Rectal smooth muscle tissue (tissue), 1 donor: Measurements from ENCODE around the gene KCNT1.

Source experiments
- H3K27ac ChIP-seq: one replicate; pipeline ENCODE4 v1.7.0; 2013; ENCODE audit warnings: low read depth, low read length, inconsistent platforms
- H3K27me3 ChIP-seq: one replicate; pipeline ENCODE4 v1.7.0; 2013; ENCODE audit warnings: low read length; ENCODE audit not compliant: control insufficient read depth, insufficient read depth
- H3K36me3 ChIP-seq: one replicate; pipeline ENCODE4 v1.7.0; 2013; ENCODE audit warnings: low read length; ENCODE audit not compliant: control insufficient read depth, insufficient read depth
- H3K4me1 ChIP-seq: one replicate; pipeline ENCODE4 v1.7.0; 2013; ENCODE audit warnings: low read length; ENCODE audit not compliant: control insufficient read depth, insufficient read depth
- H3K4me3 ChIP-seq: one replicate; pipeline ENCODE4 v1.7.0; 2013; ENCODE audit warnings: low read length
- H3K9ac ChIP-seq: one replicate; pipeline ENCODE4 v1.7.0; 2013; ENCODE audit warnings: low read length

KCNT1 gene

DNA sequence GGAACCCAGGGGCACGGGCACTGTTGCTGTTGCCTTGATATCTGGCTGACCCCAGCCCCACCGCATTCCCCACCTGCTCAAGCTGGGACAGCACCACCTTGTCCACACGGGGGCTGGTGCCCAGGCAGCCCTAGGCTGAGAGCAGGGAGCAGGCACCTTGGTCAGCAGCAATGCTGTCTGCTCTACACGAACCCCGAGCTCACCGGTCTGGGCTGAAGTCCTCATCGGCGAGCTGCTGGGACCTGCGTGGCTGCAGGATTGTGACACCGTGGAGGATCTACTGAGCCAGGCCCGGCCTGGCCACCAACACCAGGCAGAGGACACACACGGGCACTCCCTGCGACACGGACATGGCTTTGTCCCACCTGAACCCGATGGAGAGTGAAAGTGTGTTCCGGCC, 78.1 kb downstream of the KCNT1 start:
- no peak overlapping the region for H3K9ac ChIP-seq
- H3K4me1 ChIP-seq, result no peaks in the 10 kb centered on the region
- H3K27me3 ChIP-seq, result peaks cover 4% of the 10 kb centered on the region
- no peaks in the 10 kb centered on the region for H3K36me3 ChIP-seq
- H3K27ac ChIP-seq, result no peak overlapping the region
- no peak overlapping the region for H3K4me3 ChIP-seq

- Histone ChIP-seq H3K4me1 (no peaks in the 10 kb centered on the region), H3K9ac (no peak overlapping the region), H3K27ac (no peak overlapping the region), H3K27me3 (peaks cover 4% of the 10 kb centered on the region), H3K4me3 (no peak overlapping the region), H3K36me3 (no peaks in the 10 kb centered on the region)
Measured at GRCh38 chr9:135780626-135781025, 78.6 kb downstream of the KCNT1 start.

DNA sequence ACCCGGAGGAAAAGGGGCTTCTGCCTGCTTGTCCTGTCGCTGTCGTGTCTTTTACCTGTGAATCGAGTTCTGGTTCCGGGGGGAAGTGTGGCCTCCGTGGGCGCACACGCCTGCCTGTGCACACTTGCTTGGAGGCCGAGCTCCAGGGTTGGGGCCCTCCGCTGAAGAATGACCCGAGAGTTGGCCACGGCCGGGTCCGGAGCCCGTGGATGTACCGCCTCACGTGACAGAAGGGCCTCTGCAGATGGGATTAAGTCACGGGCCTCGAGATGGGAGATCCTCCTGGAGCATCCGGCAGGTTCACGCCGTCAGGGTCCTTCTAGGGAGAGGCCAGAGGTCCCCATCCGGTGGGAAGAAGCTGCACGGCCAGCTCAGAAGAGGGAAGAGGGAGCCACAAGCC, 81.0 kb downstream of the KCNT1 start:
- H3K4me3 ChIP-seq, result no peak overlapping the region
- H3K9ac ChIP-seq, result no peak overlapping the region
- no peaks in the 10 kb centered on the region for H3K36me3 ChIP-seq
- peaks cover 4% of the 10 kb centered on the region for H3K27me3 ChIP-seq
- no peaks in the 10 kb centered on the region for H3K4me1 ChIP-seq
- no peak overlapping the region for H3K27ac ChIP-seq

- no peaks in the 10 kb centered on the region for H3K4me1 ChIP-seq
- peaks cover 4% of the 10 kb centered on the region for H3K27me3 ChIP-seq
- H3K4me3 ChIP-seq, result no peak overlapping the region
- no peak overlapping the region for H3K9ac ChIP-seq
- no peak overlapping the region for H3K27ac ChIP-seq
- H3K36me3 ChIP-seq, result no peaks in the 10 kb centered on the region
Measured at GRCh38 chr9:135783540-135784245, 81.7 kb downstream of the KCNT1 start.

DNA sequence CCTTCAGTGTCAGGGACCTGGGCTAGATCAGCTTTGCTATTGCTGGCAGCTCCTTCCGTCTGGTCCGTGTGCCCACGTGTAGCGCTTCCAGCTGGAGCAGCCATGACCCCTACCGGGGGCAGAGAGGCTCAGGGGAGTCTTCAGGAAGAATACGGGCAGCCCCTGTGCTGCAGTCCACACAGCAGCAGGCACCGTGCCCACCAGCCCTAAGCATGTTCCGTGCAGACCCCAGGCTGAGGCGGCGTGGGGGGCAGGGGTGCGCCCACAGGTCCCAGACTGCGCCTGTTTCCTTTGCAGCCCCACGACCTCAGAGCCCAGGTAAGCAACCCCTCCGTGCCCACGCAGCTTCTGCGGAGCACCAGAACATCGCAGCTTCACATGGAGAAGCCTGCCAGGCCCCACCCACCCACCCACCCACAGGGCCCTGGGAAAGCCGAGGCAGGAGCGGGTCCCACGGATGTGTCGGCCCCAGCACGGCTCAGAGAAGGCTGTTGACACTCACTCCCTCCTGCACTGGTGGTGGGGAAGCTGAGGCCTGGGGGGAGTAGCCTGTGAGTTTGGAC, 83.1 kb downstream of the KCNT1 start:
- no peaks in the 10 kb centered on the region for H3K4me1 ChIP-seq
- H3K4me3 ChIP-seq, result no peak overlapping the region
- no peaks in the 10 kb centered on the region for H3K36me3 ChIP-seq
- no peak overlapping the region for H3K27ac ChIP-seq
- H3K27me3 ChIP-seq, result no peaks in the 10 kb centered on the region
- no peak overlapping the region for H3K9ac ChIP-seq

GRCh38 chr9:135786146-135786690, 84.2 kb downstream of the KCNT1 start:
- H3K4me1 ChIP-seq, result no peaks in the 10 kb centered on the region
- H3K27ac ChIP-seq, result no peak overlapping the region
- no peak overlapping the region for H3K4me3 ChIP-seq
- no peaks in the 10 kb centered on the region for H3K27me3 ChIP-seq
- H3K36me3 ChIP-seq, result no peaks in the 10 kb centered on the region
- H3K9ac ChIP-seq, result no peak overlapping the region

DNA sequence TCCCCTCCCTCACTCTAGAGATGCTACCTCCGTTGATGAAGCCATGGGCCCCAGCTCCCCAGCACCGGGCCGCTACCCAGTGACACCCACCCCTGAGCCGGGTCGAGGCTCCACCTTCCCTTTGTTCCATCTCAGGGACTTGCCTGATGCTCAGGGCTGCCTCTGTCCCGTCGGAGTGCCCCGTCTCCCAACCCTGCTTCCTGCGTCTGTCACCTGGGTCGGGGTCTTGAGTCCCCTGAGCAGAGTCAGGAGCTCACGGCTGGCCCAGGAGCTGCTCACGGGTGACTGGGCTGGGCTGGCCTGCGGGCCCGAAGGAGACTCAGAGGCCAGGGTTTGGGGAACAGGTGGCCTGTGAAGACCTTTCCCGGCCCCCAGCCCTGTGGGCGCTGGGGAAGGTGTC, 85.3 kb downstream of the KCNT1 start:
- Histone ChIP-seq H3K4me1 (no peaks in the 10 kb centered on the region), H3K27me3 (no peaks in the 10 kb centered on the region), H3K4me3 (no peak overlapping the region), H3K27ac (no peak overlapping the region), H3K36me3 (no peaks in the 10 kb centered on the region), H3K9ac (no peak overlapping the region)

GRCh38 chr9:135787776-135788575, 86.0 kb downstream of the KCNT1 start:
- no peaks in the 10 kb centered on the region for H3K27me3 ChIP-seq

GRCh38 chr9:135788576-135789300, 86.8 kb downstream of the KCNT1 start:
- no peaks in the 10 kb centered on the region for H3K4me1 ChIP-seq
- H3K27me3 ChIP-seq, result no peaks in the 10 kb centered on the region
- no peak overlapping the region for H3K27ac ChIP-seq
- no peak overlapping the region for H3K9ac ChIP-seq
- no peaks in the 10 kb centered on the region for H3K36me3 ChIP-seq
- H3K4me3 ChIP-seq, result no peak overlapping the region

More at GRCh38 chr9:135787776-135788575, 86.0 kb downstream of the KCNT1 start:
- Histone ChIP-seq H3K27ac (no peak overlapping the region), H3K4me3 (no peak overlapping the region), H3K36me3 (no peaks in the 10 kb centered on the region), H3K9ac (no peak overlapping the region), H3K4me1 (no peaks in the 10 kb centered on the region)

DNA sequence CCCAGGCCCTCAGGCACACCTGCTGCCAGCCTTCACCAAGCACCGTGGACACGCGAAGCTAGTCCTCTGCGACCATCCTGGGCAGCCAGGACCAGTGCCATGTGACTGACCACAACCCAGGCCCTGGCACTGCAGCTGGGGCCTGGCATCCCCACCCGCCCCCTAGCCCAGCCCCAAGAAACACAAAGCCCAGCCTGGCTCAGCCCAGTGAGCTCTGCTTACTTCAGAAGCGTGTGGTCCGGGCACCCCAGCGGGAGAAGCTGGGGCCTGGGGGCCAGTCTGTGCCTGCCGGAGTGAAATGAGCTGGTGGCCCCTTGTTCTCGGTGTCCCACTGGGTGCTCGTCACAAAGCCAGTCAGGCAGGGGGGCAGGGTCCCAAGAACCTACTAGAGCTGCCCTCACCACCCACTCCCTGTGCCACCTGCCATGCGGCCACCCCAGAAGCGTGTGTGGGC, 87.9 kb downstream of the KCNT1 start:
- no peak overlapping the region for H3K9ac ChIP-seq
- no peaks in the 10 kb centered on the region for H3K36me3 ChIP-seq
- no peak overlapping the region for H3K4me3 ChIP-seq
- no peak overlapping the region for H3K27ac ChIP-seq
- no peaks in the 10 kb centered on the region for H3K4me1 ChIP-seq
- H3K27me3 ChIP-seq, result no peaks in the 10 kb centered on the region

DNA sequence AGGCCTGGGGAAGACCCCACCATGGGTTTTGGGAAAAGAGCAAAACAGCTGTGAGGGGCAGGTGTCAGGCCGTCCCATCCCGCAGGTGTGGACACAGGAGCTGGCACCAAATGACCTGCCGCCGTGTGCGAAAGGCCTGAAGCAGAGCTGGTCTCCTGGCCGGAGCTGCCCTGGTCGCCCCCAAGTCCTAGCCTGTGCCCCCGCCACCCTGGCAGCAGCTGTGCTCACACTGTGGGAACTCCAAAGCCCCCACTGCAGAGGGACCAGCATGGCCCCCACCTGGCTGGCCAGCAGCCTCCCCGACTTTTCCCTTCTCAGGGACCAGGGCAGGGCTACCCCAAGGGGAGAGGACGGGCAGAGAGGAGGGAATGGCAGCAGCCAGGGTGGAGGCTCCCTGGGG, 88.4 kb downstream of the KCNT1 start:
- no peak overlapping the region for H3K27ac ChIP-seq
- H3K4me1 ChIP-seq, result no peaks in the 10 kb centered on the region
- H3K9ac ChIP-seq, result no peak overlapping the region
- no peaks in the 10 kb centered on the region for H3K27me3 ChIP-seq
- H3K36me3 ChIP-seq, result no peaks in the 10 kb centered on the region
- H3K4me3 ChIP-seq, result no peak overlapping the region

DNA sequence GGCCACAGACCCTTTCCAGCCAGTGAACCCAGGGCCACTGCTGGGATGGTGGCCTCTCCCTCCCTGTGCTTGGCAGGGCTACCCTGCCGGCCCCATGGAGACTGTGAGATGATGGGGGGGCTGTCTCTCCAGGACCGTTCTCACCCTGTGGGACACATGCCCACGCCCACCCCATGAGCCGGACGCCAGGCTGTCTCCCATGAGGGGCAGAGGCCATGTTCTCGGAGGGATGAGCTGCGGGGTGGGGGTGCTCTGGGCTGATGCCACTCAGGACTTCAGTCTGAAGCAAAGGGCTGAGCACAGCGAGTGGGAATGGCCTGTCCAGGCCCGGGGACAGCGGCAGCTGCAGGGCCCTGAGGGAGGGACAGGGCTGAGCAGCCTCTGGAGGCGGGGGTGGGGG, 88.9 kb downstream of the KCNT1 start:
- Histone ChIP-seq H3K4me3 (no peak overlapping the region), H3K27me3 (no peaks in the 10 kb centered on the region), H3K36me3 (no peaks in the 10 kb centered on the region), H3K9ac (no peak overlapping the region), H3K27ac (no peak overlapping the region), H3K4me1 (no peaks in the 10 kb centered on the region)
